IMR-90 (cell line): Measurements from ENCODE around the gene TFAP2E. TPM values are rescaled to one million over a fixed set of nuclear protein-coding genes. Genes with fewer than 3 reads are reported as not detected.
A peak's percentile ranks its signal among the peaks of the same experiment; 100 is the strongest.

Experiments used
- ATAC-seq: fragments of 200-7000 bp; cut with Tn5 transposase; 2 replicates; pipeline ENCODE4 v1.9.1; 2020; ENCODE audit warnings: low read depth, mild to moderate bottlenecking, moderate library complexity
- BruUV-seq: library from RNA; stranded (reverse); fragments of 400-500 nt; replicated peaks from 2 replicates; lab custom pipeline; 2021; lab: Mats Ljungman, UMichigan
- CTCF ChIA-PET: fragments of 300-600 bp; formaldehyde crosslinking; extraction: SDS; loops from one replicate; lab custom pipeline; 2021; ENCODE audit warnings: antibody characterized with exemption; lab: Yijun Ruan, JAX
- POLR2A ChIA-PET: fragments of 300-600 bp; sonication (Branson Sonifier 250); formaldehyde crosslinking; loops from one replicate; lab custom pipeline; 2022; ENCODE audit warnings: antibody characterized with exemption; ENCODE audit not compliant: unreplicated experiment; lab: Charles Lee
- DNase-seq: peaks from one replicate; pipeline ENCODE4 v3.0.0; 2013
- H2AFZ ChIP-seq: replicated peaks from 2 replicates; pipeline ENCODE3; 2013; ENCODE audit warnings: low read length, mild to moderate bottlenecking; ENCODE audit not compliant: poor library complexity
- H2AK5ac ChIP-seq: 2 replicates; pipeline ENCODE4 v1.6.1; 2013; ENCODE audit warnings: low read depth, low read length, inconsistent platforms
- H2AK9ac ChIP-seq: replicated peaks from 2 replicates; pipeline ENCODE3; 2013; ENCODE audit warnings: mild to moderate bottlenecking, low read depth, low read length, moderate library complexity; ENCODE audit not compliant: poor library complexity
- H2BK120ac ChIP-seq: 2 replicates; pipeline ENCODE4 v1.6.1; 2013; ENCODE audit warnings: low read depth, low read length, inconsistent platforms
- H2BK15ac ChIP-seq: 3 replicates; pipeline ENCODE4 v1.6.1; 2013; ENCODE audit warnings: low read depth, low read length, inconsistent platforms
- H2BK20ac ChIP-seq: 2 replicates; pipeline ENCODE4 v1.6.1; 2013; ENCODE audit warnings: low read depth, mild to moderate bottlenecking, inconsistent platforms, low read length, moderate library complexity
- H2BK5ac ChIP-seq: 2 replicates; pipeline ENCODE4 v1.6.1; 2013; ENCODE audit warnings: mild to moderate bottlenecking, low read depth, low read length, inconsistent platforms; ENCODE audit not compliant: poor library complexity, severe bottlenecking
- H3K14ac ChIP-seq: replicated peaks from 2 replicates; pipeline ENCODE4 v1.6.1; 2013; ENCODE audit warnings: low read depth, low read length, inconsistent platforms
- H3K18ac ChIP-seq: 2 replicates; pipeline ENCODE4 v1.6.1; 2013; ENCODE audit warnings: low read depth, low read length, control low read depth
- H3K23ac ChIP-seq: 2 replicates; pipeline ENCODE4 v1.6.1; 2013; ENCODE audit warnings: low read depth, low read length, inconsistent platforms
- H3K27ac ChIP-seq: 2 replicates; pipeline ENCODE4 v1.5.1; 2013; ENCODE audit warnings: mild to moderate bottlenecking, control low read depth, low read length; ENCODE audit not compliant: insufficient read depth
- H3K27me3 ChIP-seq: 2 replicates; pipeline ENCODE4 v1.6.1; 2013; ENCODE audit warnings: low read length; ENCODE audit not compliant: control insufficient read depth, insufficient read depth
- H3K36me3 ChIP-seq: 2 replicates; pipeline ENCODE4 v1.6.1; 2013; ENCODE audit warnings: low read length, mixed read lengths; ENCODE audit not compliant: control insufficient read depth, insufficient read depth
- H3K4ac ChIP-seq: 2 replicates; pipeline ENCODE4 v1.6.1; 2013; ENCODE audit warnings: low read depth, low read length, inconsistent platforms
- H3K4me1 ChIP-seq: 2 replicates; pipeline ENCODE4 v1.6.1; 2013; ENCODE audit warnings: low read length, mixed read lengths; ENCODE audit not compliant: control insufficient read depth, insufficient read depth
- H3K4me2 ChIP-seq: 2 replicates; pipeline ENCODE4 v1.6.1; 2013; ENCODE audit warnings: low read depth, mild to moderate bottlenecking, control low read depth, low read length, moderate library complexity
- H3K4me3 ChIP-seq: 2 replicates; pipeline ENCODE4 v1.5.1; 2013; ENCODE audit warnings: low read depth, mild to moderate bottlenecking, control low read depth, low read length, moderate library complexity; ENCODE audit not compliant: insufficient read depth
- H3K56ac ChIP-seq: 2 replicates; pipeline ENCODE4 v1.6.1; 2013; ENCODE audit warnings: low read length, inconsistent platforms; ENCODE audit not compliant: insufficient read depth; ENCODE audit errors: extremely low read depth
- H3K79me1 ChIP-seq, 2 experiments: 2 replicates each; pipeline ENCODE4 v1.6.1; 2013; ENCODE audit warnings: low read length in 2 of 2, inconsistent platforms in 1 of 2, low read depth in 1 of 2
- H3K9ac ChIP-seq: 2 replicates; pipeline ENCODE4 v1.6.1; 2013; ENCODE audit warnings: low read depth, low read length, control low read depth
- H3K9me1 ChIP-seq: 2 replicates; pipeline ENCODE4 v1.6.1; 2013; ENCODE audit warnings: low read length, inconsistent platforms; ENCODE audit not compliant: insufficient read depth
- H3K9me3 ChIP-seq: 2 replicates; pipeline ENCODE4 v1.6.1; 2013; ENCODE audit warnings: low read length; ENCODE audit not compliant: control insufficient read depth, insufficient read depth
- H4K20me1 ChIP-seq: 2 replicates; pipeline ENCODE4 v1.6.1; 2013; ENCODE audit warnings: low read length, inconsistent platforms; ENCODE audit not compliant: insufficient read depth
- H4K5ac ChIP-seq: 2 replicates; pipeline ENCODE4 v1.6.1; 2013; ENCODE audit warnings: mild to moderate bottlenecking, low read depth, low read length, control low read depth
- H4K8ac ChIP-seq, 2 experiments: 2 replicates each; pipeline ENCODE4 v1.6.1; 2013; ENCODE audit warnings: low read depth in 2 of 2, low read length in 2 of 2, control low read depth in 1 of 2, inconsistent platforms in 1 of 2
- H4K91ac ChIP-seq: 2 replicates; pipeline ENCODE4 v1.6.1; 2013; ENCODE audit warnings: low read depth, low read length, inconsistent platforms; ENCODE audit not compliant: insufficient read depth
- BHLHE40 ChIP-seq: fragments of 150-350 bp; IDR thresholded peaks from 2 replicates; pipeline ENCODE4 v1.6.1; 2016; ENCODE audit warnings: mild to moderate bottlenecking, low read depth, low read length
- CEBPB ChIP-seq: IDR thresholded peaks from 2 replicates; pipeline ENCODE4 v1.6.1; 2012; ENCODE audit warnings: low read depth, low read length, improper control_type of control experiment
- CHD1 ChIP-seq: IDR thresholded peaks from 2 replicates; pipeline ENCODE4 v1.6.1; 2012; ENCODE audit warnings: low read depth, low read length, improper control_type of control experiment
- MAFK ChIP-seq: IDR thresholded peaks from 2 replicates; pipeline ENCODE4 v1.6.1; 2012; ENCODE audit warnings: low read depth, low read length, improper control_type of control experiment
- MAZ ChIP-seq: IDR thresholded peaks from 2 replicates; pipeline ENCODE4 v1.6.1; 2012; ENCODE audit warnings: low read depth, mild to moderate bottlenecking, low read length, improper control_type of control experiment, moderate library complexity, borderline replicate concordance
- MXI1 ChIP-seq: IDR thresholded peaks from 2 replicates; pipeline ENCODE4 v1.6.1; 2012; ENCODE audit warnings: low read depth, mild to moderate bottlenecking, low read length, moderate library complexity, borderline replicate concordance
- RAD21 ChIP-seq: IDR thresholded peaks from 2 replicates; pipeline ENCODE4 v1.6.1; 2012; ENCODE audit warnings: low read length, improper control_type of control experiment
- RCOR1 ChIP-seq: IDR thresholded peaks from 2 replicates; pipeline ENCODE4 v1.6.1; 2012; ENCODE audit warnings: mild to moderate bottlenecking, low read length, improper control_type of control experiment; ENCODE audit not compliant: insufficient replicate concordance
- RFX5 ChIP-seq: IDR thresholded peaks from 2 replicates; pipeline ENCODE4 v1.8.0; 2012; ENCODE audit warnings: low read depth, mild to moderate bottlenecking, low read length, moderate library complexity
- SMC3 ChIP-seq: fragments of 150-350 bp; IDR thresholded peaks from 2 replicates; pipeline ENCODE4 v1.6.1; 2016; ENCODE audit warnings: low read depth, mild to moderate bottlenecking, antibody characterized with exemption, low read length, moderate library complexity
- WGBS, 2 experiments: methylation state at CpG; one replicate each; pipeline versions ENCODE4 v1.1.5 to v1.1.7; 2013; ENCODE audit warnings: missing lambda C conversion rate in 2 of 2; ENCODE audit not compliant: insufficient read length in 1 of 2; ENCODE audit errors: extremely low coverage in 2 of 2; 5-methylcytosine and 5-hydroxymethylcytosine counted together
- dilution Hi-C: fragments of 300-500 bp; cut with HindIII; formaldehyde crosslinking; loops from one replicate; pipeline ENCODE4 v1.14.3; 2018; ENCODE audit warnings: low sequenced_read_pairs; ENCODE audit not compliant: unreplicated experiment
- in situ Hi-C: fragments of 300-500 bp; cut with MboI; formaldehyde crosslinking; loops from 3 replicates; pipeline ENCODE4 v1.14.3; 2019; ENCODE audit warnings: low sequenced_read_pairs, inconsistent platforms, mixed read lengths
- intact Hi-C: fragments of 100-400 bp; cut with micrococcal nuclease; formaldehyde crosslinking; loops from 2 replicates; pipeline ENCODE4 v1.10.0; 2022
- polyA plus RNA-seq, 3 experiments: library from polyadenylated mRNA; depleted of rRNA; stranded (reverse); fragments of >200 nt; gene quantifications; 2 replicates each; pipeline ENCODE4 v1.2.3, GENCODE V29; 2012; ENCODE audit warnings: low replicate concordance in 1 of 3
- total RNA-seq: library from RNA; depleted of rRNA; stranded (reverse); fragments of >200 nt; gene quantifications from 2 replicates; pipeline ENCODE4 v1.2.3, GENCODE V29; 2012
- TF ChIP-seq, protein P1 (sequence below): fragments of 150-350 bp; IDR thresholded peaks from 2 replicates; pipeline ENCODE4 v1.6.1; 2016; ENCODE audit warnings: low read depth, mild to moderate bottlenecking, low read length, moderate library complexity, borderline replicate concordance
- TF ChIP-seq, protein P2 (sequence below): fragments of 150-350 bp; IDR thresholded peaks from 2 replicates; pipeline ENCODE4 v1.6.1; 2017; ENCODE audit warnings: mild to moderate bottlenecking, antibody characterized with exemption, low read length, low read depth
- TF ChIP-seq, protein P3 (sequence below): conservative IDR thresholded peaks from 2 replicates; pipeline ENCODE4 v1.5.1; 2012; ENCODE audit warnings: mild to moderate bottlenecking, low read depth, low read length, improper control_type of control experiment

TFAP2E gene
- total and polyA plus RNA-seq, 2 of the 4 experiments (the other 2 are of a cell fraction), result under 0.01 to 0.19 TPM

DNA sequence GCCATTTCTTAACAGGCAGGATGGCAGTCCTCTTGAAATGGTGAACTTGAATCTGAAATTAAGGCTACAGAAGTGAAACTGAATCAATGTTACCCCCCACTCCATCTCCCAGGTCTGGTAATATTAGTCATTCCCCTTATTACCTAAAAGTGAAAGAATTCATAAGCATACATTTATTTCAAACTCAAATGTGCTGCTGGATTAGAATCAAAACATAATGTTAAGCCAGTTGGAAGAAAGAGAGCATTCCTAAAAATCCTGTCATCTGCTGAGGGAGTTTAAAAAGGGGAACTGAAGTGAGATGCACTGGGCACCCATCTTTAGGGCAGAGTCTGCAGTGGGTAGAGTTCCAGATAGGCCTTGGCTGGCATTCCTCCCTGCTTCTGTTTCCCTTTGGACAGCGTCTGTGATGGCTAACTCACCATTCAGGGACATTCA, 33.3 kb upstream of the TFAP2E start:
- Histone ChIP-seq H3K9me3 (no peaks in the 10 kb centered on the region), H3K56ac (no peak overlapping the region), H3K9ac (no peak overlapping the region), H3K4me2 (peak overlapping the region; percentile 78), H3K36me3 (peaks cover 1% of the 10 kb centered on the region; the same call in 1 of the 2 replicates), H3K27ac (peak overlapping the region; percentile 81; the same call in 1 of the 2 replicates), H2BK5ac (peak overlapping the region; percentile 69), H3K23ac (no peak overlapping the region), H3K27me3 (no peaks in the 10 kb centered on the region), H3K18ac (no peak overlapping the region; the same call in 1 of the 2 replicates), H2AK5ac (no peak overlapping the region; the same call in 1 of the 2 replicates), H2AFZ (no peak overlapping the region), H2BK15ac (no peak overlapping the region), H2BK20ac (peak overlapping the region; percentile 62; the same call in 1 of the 2 replicates), H3K9me1 (peaks cover 24% of the 10 kb centered on the region), H3K4me1 (peaks cover 24% of the 10 kb centered on the region), H4K91ac (peak overlapping the region; percentile 41; the same call in 1 of the 2 replicates), H3K4me3 (no peak overlapping the region), H3K14ac (peak overlapping the region; percentile 72; the same call in 1 of the 2 replicates), H3K4ac (peak overlapping the region; percentile 51; the same call in 1 of the 2 replicates), H4K5ac (no peak overlapping the region), H2BK120ac (no peak overlapping the region; the same call in 1 of the 2 replicates), H3K79me1 (peaks cover 39 to 65% of the 10 kb centered on the region in 2 experiments), H2AK9ac (no peak overlapping the region), H4K20me1 (peaks cover 24% of the 10 kb centered on the region; the same call in 1 of the 2 replicates), H4K8ac (peak overlapping the region in 1 of 2 experiments; percentile 11; a peak in 1 of 4 replicates)
- intact Hi-C loops, result loop anchor here (2.0 kb wide), 1 partner anchor 85 kb away; no protein-coding TSS in a partner anchor
- no peak for TF ChIP-seq MXI1
- TF ChIP-seq MAZ, result no peak
- TF ChIP-seq RFX5, result no peak
- no peak for TF ChIP-seq MAFK
- TF ChIP-seq RCOR1, result no peak
- no peak for TF ChIP-seq CEBPB
- TF ChIP-seq, protein P1, sequence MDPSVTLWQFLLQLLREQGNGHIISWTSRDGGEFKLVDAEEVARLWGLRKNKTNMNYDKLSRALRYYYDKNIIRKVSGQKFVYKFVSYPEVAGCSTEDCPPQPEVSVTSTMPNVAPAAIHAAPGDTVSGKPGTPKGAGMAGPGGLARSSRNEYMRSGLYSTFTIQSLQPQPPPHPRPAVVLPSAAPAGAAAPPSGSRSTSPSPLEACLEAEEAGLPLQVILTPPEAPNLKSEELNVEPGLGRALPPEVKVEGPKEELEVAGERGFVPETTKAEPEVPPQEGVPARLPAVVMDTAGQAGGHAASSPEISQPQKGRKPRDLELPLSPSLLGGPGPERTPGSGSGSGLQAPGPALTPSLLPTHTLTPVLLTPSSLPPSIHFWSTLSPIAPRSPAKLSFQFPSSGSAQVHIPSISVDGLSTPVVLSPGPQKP, result no peak
- TF ChIP-seq, protein P2, sequence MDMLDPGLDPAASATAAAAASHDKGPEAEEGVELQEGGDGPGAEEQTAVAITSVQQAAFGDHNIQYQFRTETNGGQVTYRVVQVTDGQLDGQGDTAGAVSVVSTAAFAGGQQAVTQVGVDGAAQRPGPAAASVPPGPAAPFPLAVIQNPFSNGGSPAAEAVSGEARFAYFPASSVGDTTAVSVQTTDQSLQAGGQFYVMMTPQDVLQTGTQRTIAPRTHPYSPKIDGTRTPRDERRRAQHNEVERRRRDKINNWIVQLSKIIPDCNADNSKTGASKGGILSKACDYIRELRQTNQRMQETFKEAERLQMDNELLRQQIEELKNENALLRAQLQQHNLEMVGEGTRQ, result no peak
- TF ChIP-seq RAD21, result no peak
- TF ChIP-seq CHD1, result no peak
- TF ChIP-seq BHLHE40, result no peak
- TF ChIP-seq, protein P3, sequence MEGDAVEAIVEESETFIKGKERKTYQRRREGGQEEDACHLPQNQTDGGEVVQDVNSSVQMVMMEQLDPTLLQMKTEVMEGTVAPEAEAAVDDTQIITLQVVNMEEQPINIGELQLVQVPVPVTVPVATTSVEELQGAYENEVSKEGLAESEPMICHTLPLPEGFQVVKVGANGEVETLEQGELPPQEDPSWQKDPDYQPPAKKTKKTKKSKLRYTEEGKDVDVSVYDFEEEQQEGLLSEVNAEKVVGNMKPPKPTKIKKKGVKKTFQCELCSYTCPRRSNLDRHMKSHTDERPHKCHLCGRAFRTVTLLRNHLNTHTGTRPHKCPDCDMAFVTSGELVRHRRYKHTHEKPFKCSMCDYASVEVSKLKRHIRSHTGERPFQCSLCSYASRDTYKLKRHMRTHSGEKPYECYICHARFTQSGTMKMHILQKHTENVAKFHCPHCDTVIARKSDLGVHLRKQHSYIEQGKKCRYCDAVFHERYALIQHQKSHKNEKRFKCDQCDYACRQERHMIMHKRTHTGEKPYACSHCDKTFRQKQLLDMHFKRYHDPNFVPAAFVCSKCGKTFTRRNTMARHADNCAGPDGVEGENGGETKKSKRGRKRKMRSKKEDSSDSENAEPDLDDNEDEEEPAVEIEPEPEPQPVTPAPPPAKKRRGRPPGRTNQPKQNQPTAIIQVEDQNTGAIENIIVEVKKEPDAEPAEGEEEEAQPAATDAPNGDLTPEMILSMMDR, result no peak
- TF ChIP-seq SMC3, result no peak
- dilution Hi-C loops, result no loop called here
- POLR2A ChIA-PET, result no interaction called here
- CTCF ChIA-PET, result interaction anchor here (3.7 kb wide), 1 partner anchor 89 kb away, joined by 12 read pairs; no protein-coding TSS in a partner anchor
- ATAC-seq, result peak; percentile 77
- DNase-seq, result peak; percentile 80
- BruUV-seq, result no TSS peak
- in situ Hi-C loops, result no loop called here
- no CpG with 5 or more reads among the region's 1 CpG for WGBS, 2 experiments
